ENCODE results near the gene SAMD11. TPM values are rescaled to one million over a fixed set of nuclear protein-coding genes. Genes with fewer than 3 reads are reported as not detected.

The SAMD11 gene
- total RNA-seq, 1 donor from 2014 or later, result 6.0 TPM

- Mint-ChIP-seq H3K4me1 (ENCODE audit: low read depth, unreplicated experiment) (peaks cover 5% of the 10 kb centered on the region), H3K4me3 (ENCODE audit: unreplicated experiment) (peak overlapping the region; percentile 16), H3K9me3 (ENCODE audit: unreplicated experiment) (no peaks in the 10 kb centered on the region), H3K27ac (ENCODE audit: unreplicated experiment) (no peak overlapping the region), H3K27me3 (ENCODE audit: low read depth, unreplicated experiment) (peaks cover 66% of the 10 kb centered on the region), H3K36me3 (ENCODE audit: low read depth, unreplicated experiment) (no peaks in the 10 kb centered on the region)
- TF ChIP-seq, protein P1, sequence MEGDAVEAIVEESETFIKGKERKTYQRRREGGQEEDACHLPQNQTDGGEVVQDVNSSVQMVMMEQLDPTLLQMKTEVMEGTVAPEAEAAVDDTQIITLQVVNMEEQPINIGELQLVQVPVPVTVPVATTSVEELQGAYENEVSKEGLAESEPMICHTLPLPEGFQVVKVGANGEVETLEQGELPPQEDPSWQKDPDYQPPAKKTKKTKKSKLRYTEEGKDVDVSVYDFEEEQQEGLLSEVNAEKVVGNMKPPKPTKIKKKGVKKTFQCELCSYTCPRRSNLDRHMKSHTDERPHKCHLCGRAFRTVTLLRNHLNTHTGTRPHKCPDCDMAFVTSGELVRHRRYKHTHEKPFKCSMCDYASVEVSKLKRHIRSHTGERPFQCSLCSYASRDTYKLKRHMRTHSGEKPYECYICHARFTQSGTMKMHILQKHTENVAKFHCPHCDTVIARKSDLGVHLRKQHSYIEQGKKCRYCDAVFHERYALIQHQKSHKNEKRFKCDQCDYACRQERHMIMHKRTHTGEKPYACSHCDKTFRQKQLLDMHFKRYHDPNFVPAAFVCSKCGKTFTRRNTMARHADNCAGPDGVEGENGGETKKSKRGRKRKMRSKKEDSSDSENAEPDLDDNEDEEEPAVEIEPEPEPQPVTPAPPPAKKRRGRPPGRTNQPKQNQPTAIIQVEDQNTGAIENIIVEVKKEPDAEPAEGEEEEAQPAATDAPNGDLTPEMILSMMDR (IDR thresholded peaks at IDR 0.05; ENCODE audit: insufficient read depth, low read depth, low read length), result no peak
- no peak for TF ChIP-seq EZH2 (IDR thresholded peaks at IDR 0.05; ENCODE audit: insufficient read depth, low read length)
- Histone ChIP-seq H3K4me1 (ENCODE audit: insufficient read depth, low read length) (peaks cover 13% of the 10 kb centered on the region), H3K36me3 (ENCODE audit: insufficient read depth, low read length) (no peaks in the 10 kb centered on the region), H2AFZ (ENCODE audit: low read depth, low read length) (no peak overlapping the region), H3K27me3 (ENCODE audit: insufficient read depth, low read length) (peaks cover 27% of the 10 kb centered on the region), H3K9ac (ENCODE audit: low read length) (no peak overlapping the region), H3K9me3 (ENCODE audit: insufficient read depth, low read depth, low read length) (no peaks in the 10 kb centered on the region), H3K27ac (ENCODE audit: low read depth, low read length) (no peak overlapping the region), H4K20me1 (ENCODE audit: insufficient read depth, low read length) (peaks cover 3% of the 10 kb centered on the region), H3K4me3 (ENCODE audit: insufficient read depth, low read depth, low read length) (no peak overlapping the region), H3K4me2 (ENCODE audit: low read length) (no peak overlapping the region), H3K79me2 (ENCODE audit: insufficient read depth, low read length) (no peaks in the 10 kb centered on the region)
- no peak for FAIRE-seq
- no peak for DNase-seq (ENCODE audit: low read depth)
Measured at GRCh38 chr1:915295-916172, 8.2 kb upstream of the SAMD11 start.

DNA sequence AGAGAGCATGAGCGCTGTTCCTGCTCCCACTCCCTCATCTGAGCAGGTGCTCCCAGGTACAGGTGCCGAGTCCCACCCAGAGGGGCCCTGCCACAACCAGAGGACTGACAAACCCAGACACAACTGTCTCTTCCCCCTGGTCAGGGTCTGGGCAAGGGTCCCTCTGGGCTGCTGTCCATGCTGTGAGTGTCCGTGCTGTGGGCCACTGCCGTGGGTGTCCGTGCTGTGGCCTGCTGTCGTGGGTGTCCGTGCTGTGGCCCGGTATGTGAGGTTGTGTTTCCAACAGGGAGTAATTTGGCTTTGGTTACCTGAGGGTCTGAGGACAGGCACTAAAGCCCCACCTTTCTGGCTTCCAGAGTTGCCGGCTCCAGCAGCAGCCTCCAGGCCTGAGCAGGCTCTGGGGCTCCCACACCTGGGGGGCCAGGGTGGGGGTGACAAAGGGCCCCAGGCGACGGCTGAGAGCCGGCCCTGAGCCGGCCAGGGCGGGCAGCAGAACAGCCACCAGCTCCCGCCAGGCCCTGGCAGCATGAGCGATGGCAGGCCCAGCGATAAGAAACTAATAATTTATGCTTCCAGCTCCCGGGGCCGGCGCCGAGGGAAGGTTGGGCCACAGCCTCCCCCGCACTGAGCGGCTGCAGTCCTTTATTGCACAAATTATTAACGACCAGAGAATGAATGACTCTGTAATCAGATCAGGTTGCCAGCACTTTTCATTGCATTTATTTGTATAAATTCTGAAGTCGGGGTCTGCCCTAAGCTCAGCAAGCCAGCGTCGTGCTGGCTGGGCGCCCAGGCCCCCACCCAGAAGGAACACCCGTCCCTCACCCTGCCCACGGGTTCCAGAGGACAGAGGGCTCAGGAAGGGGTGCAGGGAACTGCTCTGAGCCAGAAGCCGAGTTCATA, 7.3 kb upstream of the SAMD11 start:
- no peak overlapping the region for H3K27ac ChIP-seq (ENCODE audit: low read depth, low read length)
- H3K27me3 ChIP-seq (ENCODE audit: insufficient read depth, low read length), result peaks cover 25% of the 10 kb centered on the region
- DNase-seq (ENCODE audit: low read depth), result no peak
- peaks cover 3% of the 10 kb centered on the region for H4K20me1 ChIP-seq (ENCODE audit: insufficient read depth, low read length)
- no peaks in the 10 kb centered on the region for H3K9me3 ChIP-seq (ENCODE audit: insufficient read depth, low read depth, low read length)
- H3K4me3 ChIP-seq (ENCODE audit: insufficient read depth, low read depth, low read length), result no peak overlapping the region
- H3K36me3 ChIP-seq (ENCODE audit: insufficient read depth, low read length), result no peaks in the 10 kb centered on the region
- no peak overlapping the region for H2AFZ ChIP-seq (ENCODE audit: low read depth, low read length)
- H3K27ac Mint-ChIP-seq (ENCODE audit: unreplicated experiment), result no peak overlapping the region
- no peak for TF ChIP-seq EZH2 (IDR thresholded peaks at IDR 0.05; ENCODE audit: insufficient read depth, low read length)
- TF ChIP-seq, protein P1 (IDR thresholded peaks at IDR 0.05; ENCODE audit: insufficient read depth, low read depth, low read length), result no peak
- H3K36me3 Mint-ChIP-seq (ENCODE audit: low read depth, unreplicated experiment), result no peaks in the 10 kb centered on the region
- H3K4me2 ChIP-seq (ENCODE audit: low read length), result no peak overlapping the region
- H3K4me1 Mint-ChIP-seq (ENCODE audit: low read depth, unreplicated experiment), result peaks cover 4% of the 10 kb centered on the region
- no peak overlapping the region for H3K4me3 Mint-ChIP-seq (ENCODE audit: unreplicated experiment)
- H3K9ac ChIP-seq (ENCODE audit: low read length), result no peak overlapping the region
- H3K79me2 ChIP-seq (ENCODE audit: insufficient read depth, low read length), result no peaks in the 10 kb centered on the region
- H3K9me3 Mint-ChIP-seq (ENCODE audit: unreplicated experiment), result no peaks in the 10 kb centered on the region
- FAIRE-seq, result no peak
- peaks cover 9% of the 10 kb centered on the region for H3K4me1 ChIP-seq (ENCODE audit: insufficient read depth, low read length)
- peaks cover 68% of the 10 kb centered on the region for H3K27me3 Mint-ChIP-seq (ENCODE audit: low read depth, unreplicated experiment)

All from astrocyte (in vitro differentiated cells and primary cell).